Endothelial cell of umbilical vein (primary cell): ENCODE data around the gene CD19. TPM values are rescaled to one million over a fixed set of nuclear protein-coding genes. Genes with fewer than 3 reads are reported as not detected.

Source experiments
- BruUV-seq: library from RNA; stranded (reverse); fragments of 400-500 nt; replicated peaks from 2 replicates; lab custom pipeline; 2021; lab: Mats Ljungman, UMichigan
- CTCF ChIA-PET: fragments of 300-600, 350-600 bp; sonication (Branson Sonifier 250); formaldehyde crosslinking; loops from one replicate; lab custom pipeline; 2021; ENCODE audit warnings: antibody characterized with exemption, inconsistent platforms; lab: Charles Lee
- POLR2A ChIA-PET: fragments of 300-600, 350-600 bp; sonication (Branson Sonifier 250); formaldehyde crosslinking; loops from one replicate; lab custom pipeline; 2021; ENCODE audit warnings: antibody characterized with exemption, inconsistent platforms; lab: Charles Lee
- DNase-seq: peaks from one replicate; pipeline ENCODE4 v3.0.0-alpha.2; 2011; ENCODE audit warnings: low read depth, low spot score
- FAIRE-seq: peaks from 2 replicates; lab custom pipeline; 2011; peaks lifted over from hg19 to GRCh38; lab: Jason Lieb, UNC
- H2AFZ ChIP-seq: 2 replicates; pipeline ENCODE4 v1.6.0; 2012; ENCODE audit warnings: low read depth, low read length, control low read depth, inconsistent platforms
- H3K27ac ChIP-seq: 2 replicates; pipeline ENCODE4 v1.5.1; 2011; ENCODE audit warnings: low read depth, mild to moderate bottlenecking, control low read depth, low read length, moderate library complexity; ENCODE audit not compliant: insufficient read depth
- H3K27me3 ChIP-seq, 2 experiments: 2 replicates each; pipeline versions ENCODE4 v1.6.0 to v1.6.1; 2011; ENCODE audit warnings: low read length in 2 of 2, mixed read lengths in 1 of 2; ENCODE audit not compliant: control insufficient read depth in 2 of 2, insufficient read depth in 2 of 2
- H3K36me3 ChIP-seq, 2 experiments: 2 replicates in 1 of 2; 3 replicates in 1 of 2; pipeline ENCODE4 v1.5.1; 2011; ENCODE audit warnings: low read length in 2 of 2, mild to moderate bottlenecking in 1 of 2, moderate library complexity in 1 of 2; ENCODE audit not compliant: control insufficient read depth in 2 of 2, insufficient read depth in 2 of 2; ENCODE audit errors: extremely low read depth in 1 of 2
- H3K4me1 ChIP-seq: 3 replicates; pipeline ENCODE4 v1.5.1; 2011; ENCODE audit warnings: mild to moderate bottlenecking, low read length; ENCODE audit not compliant: control insufficient read depth, insufficient read depth; ENCODE audit errors: extremely low read depth
- H3K4me2 ChIP-seq: 2 replicates; pipeline ENCODE4 v1.6.1; 2011; ENCODE audit warnings: low read length, control low read depth, mixed read lengths; ENCODE audit not compliant: insufficient read depth
- H3K4me3 ChIP-seq, 3 experiments: fragments of 200-600 bp in 1 of 3; sonication (generic), shearing (Covaris generic) in 1 of 3; replicated peaks in 1 of 3; 2 replicates each; pipeline ENCODE4 v1.5.1; 2011 to 2016; ENCODE audit warnings: control low read depth in 3 of 3, low read length in 3 of 3, mild to moderate bottlenecking in 2 of 3, inconsistent platforms in 1 of 3, low read depth in 1 of 3, moderate library complexity in 1 of 3; ENCODE audit not compliant: insufficient read depth in 1 of 3
- H3K79me2 ChIP-seq: 2 replicates; pipeline ENCODE4 v1.6.0; 2012; ENCODE audit warnings: low read length, inconsistent platforms; ENCODE audit not compliant: control insufficient read depth, insufficient read depth
- H3K9ac ChIP-seq: replicated peaks from 2 replicates; pipeline ENCODE3; 2011; ENCODE audit warnings: low read length, control low read depth; ENCODE audit not compliant: insufficient read depth; ENCODE audit errors: extremely low read depth
- H3K9me1 ChIP-seq: replicated peaks from 3 replicates; pipeline ENCODE4 v1.6.0; 2011; ENCODE audit warnings: mild to moderate bottlenecking, low read length; ENCODE audit not compliant: control insufficient read depth, insufficient read depth; ENCODE audit errors: extremely low read depth
- H3K9me3 ChIP-seq: replicated peaks from 2 replicates; pipeline ENCODE4 v1.5.1; 2012; ENCODE audit warnings: low read length, inconsistent platforms; ENCODE audit not compliant: control insufficient read depth, insufficient read depth
- H4K20me1 ChIP-seq: replicated peaks from 2 replicates; pipeline ENCODE3; 2011; ENCODE audit warnings: mild to moderate bottlenecking, low read length; ENCODE audit not compliant: control insufficient read depth, insufficient read depth; ENCODE audit errors: extremely low read depth
- CTCF ChIP-seq, 2 donors: IDR thresholded peaks; 1 replicate in 1 of 2; 2 replicates in 1 of 2; pipeline ENCODE4 v1.5.1; 2011; ENCODE audit warnings: low read length in 2 of 2, mild to moderate bottlenecking in 2 of 2, moderate library complexity in 2 of 2, control low read depth in 1 of 2, inconsistent platforms in 1 of 2, low read depth in 1 of 2; ENCODE audit not compliant: insufficient read depth in 1 of 2; ENCODE audit errors: extremely low read depth in 1 of 2
- EZH2 ChIP-seq: IDR thresholded peaks from 2 replicates; pipeline ENCODE4 v1.6.1; 2012; ENCODE audit warnings: borderline replicate concordance, low read depth, mild to moderate bottlenecking, moderate library complexity, low read length, inconsistent platforms; ENCODE audit not compliant: severe bottlenecking
- FOS ChIP-seq: IDR thresholded peaks from 2 replicates; pipeline ENCODE4 v1.6.1; 2011; ENCODE audit warnings: mild to moderate bottlenecking, low read length, moderate library complexity, borderline replicate concordance; ENCODE audit not compliant: insufficient read depth
- GATA2 ChIP-seq: IDR thresholded peaks from 2 replicates; pipeline ENCODE4 v1.7.0; 2011; ENCODE audit warnings: low read depth, mild to moderate bottlenecking, moderate library complexity, mixed read lengths, low read length; ENCODE audit not compliant: insufficient read length, insufficient read depth
- JUN ChIP-seq: IDR thresholded peaks from 2 replicates; pipeline ENCODE4 v1.6.1; 2011; ENCODE audit warnings: borderline replicate concordance, low read depth; ENCODE audit not compliant: insufficient read length, insufficient read depth
- MAX ChIP-seq: IDR thresholded peaks from 2 replicates; pipeline ENCODE4 v1.6.1; 2011; ENCODE audit not compliant: insufficient read depth, insufficient read length
- MYC ChIP-seq: IDR thresholded peaks from one replicate; pipeline ENCODE4 v1.6.1; 2011; ENCODE audit warnings: mild to moderate bottlenecking, low read depth, low read length
- POLR2A ChIP-seq: IDR thresholded peaks from 2 replicates; pipeline ENCODE4 v1.6.1; 2012; ENCODE audit warnings: low read depth, mild to moderate bottlenecking, control low read depth, low read length
- POLR2AphosphoS5 ChIP-seq: IDR thresholded peaks from 2 replicates; pipeline ENCODE4 v1.6.1; 2012; ENCODE audit warnings: low read depth, mild to moderate bottlenecking, control low read depth, low read length, moderate library complexity; ENCODE audit not compliant: insufficient read depth
- dilution Hi-C: fragments of 300-500 bp; cut with MboI; formaldehyde crosslinking; loops from one replicate; pipeline ENCODE4 v1.15.0; 2019; ENCODE audit warnings: low sequenced_read_pairs; ENCODE audit not compliant: extremely low pct_ligation_motif_present
- intact Hi-C: fragments of 100-400 bp; cut with micrococcal nuclease; formaldehyde crosslinking; loops from one replicate; pipeline ENCODE4 v1.10.0; 2022
- polyA plus RNA-seq, 4 experiments: library from polyadenylated mRNA; depleted of rRNA in 3 of 4; stranded (reverse) in 3 of 4; unstranded in 1 of 4; fragments of >200 nt; gene quantifications; 2 replicates each; pipeline versions ENCODE4 v1.2.1 to v1.2.3, GENCODE V29; 2011 to 2012; ENCODE audit warnings: missing spikeins in 1 of 4
- total RNA-seq: library from RNA; stranded (reverse); gene quantifications from 2 replicates; pipeline ENCODE4 v1.2.3, GENCODE V29; 2021

Gene CD19
- total and polyA plus RNA-seq, 2 donors (not counting 3 experiments of a cell fraction or from before 2014, with no cell fraction given), result 0.06 TPM; not detected in 1

GRCh38 chr16:28958836-28959235 is 27.1 kb downstream of the CD19 start:
- DNase-seq (no peak), FAIRE-seq (no peak)
- intact Hi-C loops, result no loop called here
- Histone ChIP-seq H3K27me3 (no peaks in the 10 kb centered on the region), H3K9ac (no peak overlapping the region), H3K9me1 (no peaks in the 10 kb centered on the region), H3K4me3 (no peak overlapping the region), H3K36me3 (peaks cover 15 to 55% of the 10 kb centered on the region in 2 experiments), H3K9me3 (no peaks in the 10 kb centered on the region), H3K4me1 (no peaks in the 10 kb centered on the region), H2AFZ (no peak overlapping the region), H3K4me2 (no peak overlapping the region), H3K79me2 (no peaks in the 10 kb centered on the region), H3K27ac (no peak overlapping the region), H4K20me1 (no peaks in the 10 kb centered on the region)
- POLR2A ChIA-PET, result no interaction called here
- dilution Hi-C loops, result no loop called here
- no peak for TF ChIP-seq POLR2A
- no peak for TF ChIP-seq FOS
- no peak for TF ChIP-seq CTCF (IDR thresholded peaks at IDR 0.05; ENCODE audit: extremely low read depth in 1 of 2, insufficient read depth in 1 of 2, low read depth in 1 of 2, low read length in 2 of 2)
- TF ChIP-seq EZH2, result no peak
- TF ChIP-seq GATA2, result no peak
- TF ChIP-seq MYC, result no peak
- TF ChIP-seq POLR2AphosphoS5, result no peak
- TF ChIP-seq MAX, result no peak
- TF ChIP-seq JUN, result no peak
- CTCF ChIA-PET, result interaction anchor here (1.7 kb wide), 1 partner anchor 15 kb away, joined by 4 read pairs; no protein-coding TSS in a partner anchor
- no TSS peak for BruUV-seq
